ENCODE measurements around the gene OTOG.

- TF ChIP-seq POLR2A (IDR thresholded peaks at IDR 0.05; ENCODE audit: extremely low read depth, insufficient read length) (no peak), CTCF (IDR thresholded peaks at IDR 0.05; ENCODE audit: low read depth, low read length) (no peak), MAX (IDR thresholded peaks at IDR 0.05; ENCODE audit: low read depth, low read length) (no peak)
These were observed 48.7 kb downstream of the OTOG start for GRCh38 chr11:17595526-17596309.

Data from NB4 (cell line).